ENCODE data around the gene CHRNA7. TPM values are rescaled to one million over a fixed set of nuclear protein-coding genes. Genes with fewer than 3 reads are reported as not detected.

CHRNA7 gene
- total and polyA plus RNA-seq, 2 of the 8 experiments (the other 6 are each of a cell fraction or from before 2014, with no cell fraction given), result 7.5 to 11.0 TPM

GRCh38 chr15:32099097-32099785, 68.9 kb downstream of the CHRNA7 start (continued):
- no peak for TF ChIP-seq NRF1 (IDR thresholded peaks at IDR 0.05; ENCODE audit: low read depth, low read length)
- no peak for TF ChIP-seq POLR2AphosphoS5 (IDR thresholded peaks at IDR 0.05; ENCODE audit: low read depth, low read length)
- TF ChIP-seq SIRT6 (IDR thresholded peaks at IDR 0.05; ENCODE audit: low read length), result no peak
- TF ChIP-seq RNF2 (IDR thresholded peaks at IDR 0.05; ENCODE audit: borderline replicate concordance, low read depth, low read length, missing control alignments, poor library complexity, severe bottlenecking), result no peak
- TF ChIP-seq SP2 (IDR thresholded peaks at IDR 0.05; ENCODE audit: low read length), result no peak
- TF ChIP-seq CBX8 (IDR thresholded peaks at IDR 0.05; ENCODE audit: borderline replicate concordance, low read depth, low read length), result no peak
- no peak for TF ChIP-seq BACH1 (IDR thresholded peaks at IDR 0.05; ENCODE audit: low read length)

Measured in H1 (cell line).